Upper lobe of right lung (tissue), 1 donor: ENCODE measurements around the gene MCM10. TPM values are rescaled to one million over a fixed set of nuclear protein-coding genes. Genes with fewer than 3 reads are reported as not detected.

Experiments used
- ATAC-seq: fragments of 200-7000 bp; cut with Tn5 transposase; one replicate; pipeline ENCODE4 v1.9.1; 2020; ENCODE audit warnings: mild to moderate bottlenecking, moderate library complexity
- DNase-seq: peaks from one replicate; pipeline ENCODE4 v3.0.0-alpha.2; 2020
- H3K27ac ChIP-seq: fragments of 200-600 bp; one replicate; pipeline ENCODE4 v1.8.0; 2022
- H3K27me3 ChIP-seq: fragments of 200-600 bp; one replicate; pipeline ENCODE4 v1.8.0; 2022; ENCODE audit warnings: mild to moderate bottlenecking
- H3K36me3 ChIP-seq: fragments of 200-600 bp; one replicate; pipeline ENCODE4 v1.8.0; 2022
- H3K4me1 ChIP-seq: fragments of 200-600 bp; one replicate; pipeline ENCODE4 v1.8.0; 2022
- H3K4me3 ChIP-seq: fragments of 200-600 bp; one replicate; pipeline ENCODE4 v1.8.0; 2022; ENCODE audit warnings: mild to moderate bottlenecking
- H3K9me3 ChIP-seq: fragments of 200-600 bp; one replicate; pipeline ENCODE4 v1.8.0; 2022
- intact Hi-C: fragments of 100-400 bp; cut with DNase I; formaldehyde crosslinking; loops from one replicate; pipeline ENCODE4 v1.11.0; 2022
- total RNA-seq: library from RNA; stranded (reverse); fragmentation: NEBNext Ultra II Directional; extraction: Animal tissue kit (Norgen Biotek cat#: 25700); gene quantifications from one replicate; pipeline ENCODE4 v1.2.1, GENCODE V29; 2021
- TF ChIP-seq, protein P1 (sequence below): fragments of 200-600 bp; IDR thresholded peaks from one replicate; pipeline ENCODE4 v1.8.0; 2022; ENCODE audit warnings: antibody characterized with exemption
- donor health status: DM: no; HTN: yes; CAD: no; lungs with severe emphysema.

The MCM10 gene
- total RNA-seq, 1 donor from 2014 or later: 0.78 TPM

DNA sequence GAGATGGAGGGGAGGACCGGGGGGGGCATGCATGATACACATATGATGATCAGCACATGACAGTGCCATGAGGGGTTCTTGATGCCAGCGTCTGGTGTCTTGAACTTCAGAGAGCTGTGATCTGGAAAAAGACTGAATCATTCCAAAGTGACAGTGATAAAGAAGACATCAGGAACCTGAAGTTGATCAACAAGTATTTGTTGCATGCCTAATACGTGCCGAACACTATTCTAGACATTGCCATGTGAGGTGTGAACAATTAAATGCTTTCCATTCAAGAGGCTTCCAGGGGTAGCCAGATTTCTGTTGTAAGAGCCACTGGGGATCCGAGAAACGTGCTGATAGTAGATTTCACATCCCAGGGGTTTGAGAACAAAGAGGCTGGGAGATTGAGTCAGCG, 6.2 kb downstream of the MCM10 start:
- H3K9me3 ChIP-seq: no peaks in the 10 kb centered on the region
- intact Hi-C loops: no loop called here
- no peak for DNase-seq
- no peaks in the 10 kb centered on the region for H3K36me3 ChIP-seq
- ATAC-seq: no peak
- H3K27me3 ChIP-seq: no peaks in the 10 kb centered on the region
- TF ChIP-seq, protein P1, sequence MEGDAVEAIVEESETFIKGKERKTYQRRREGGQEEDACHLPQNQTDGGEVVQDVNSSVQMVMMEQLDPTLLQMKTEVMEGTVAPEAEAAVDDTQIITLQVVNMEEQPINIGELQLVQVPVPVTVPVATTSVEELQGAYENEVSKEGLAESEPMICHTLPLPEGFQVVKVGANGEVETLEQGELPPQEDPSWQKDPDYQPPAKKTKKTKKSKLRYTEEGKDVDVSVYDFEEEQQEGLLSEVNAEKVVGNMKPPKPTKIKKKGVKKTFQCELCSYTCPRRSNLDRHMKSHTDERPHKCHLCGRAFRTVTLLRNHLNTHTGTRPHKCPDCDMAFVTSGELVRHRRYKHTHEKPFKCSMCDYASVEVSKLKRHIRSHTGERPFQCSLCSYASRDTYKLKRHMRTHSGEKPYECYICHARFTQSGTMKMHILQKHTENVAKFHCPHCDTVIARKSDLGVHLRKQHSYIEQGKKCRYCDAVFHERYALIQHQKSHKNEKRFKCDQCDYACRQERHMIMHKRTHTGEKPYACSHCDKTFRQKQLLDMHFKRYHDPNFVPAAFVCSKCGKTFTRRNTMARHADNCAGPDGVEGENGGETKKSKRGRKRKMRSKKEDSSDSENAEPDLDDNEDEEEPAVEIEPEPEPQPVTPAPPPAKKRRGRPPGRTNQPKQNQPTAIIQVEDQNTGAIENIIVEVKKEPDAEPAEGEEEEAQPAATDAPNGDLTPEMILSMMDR: no peak
- no peak overlapping the region for H3K4me3 ChIP-seq
- H3K4me1 ChIP-seq: no peaks in the 10 kb centered on the region
- no peak overlapping the region for H3K27ac ChIP-seq

DNA sequence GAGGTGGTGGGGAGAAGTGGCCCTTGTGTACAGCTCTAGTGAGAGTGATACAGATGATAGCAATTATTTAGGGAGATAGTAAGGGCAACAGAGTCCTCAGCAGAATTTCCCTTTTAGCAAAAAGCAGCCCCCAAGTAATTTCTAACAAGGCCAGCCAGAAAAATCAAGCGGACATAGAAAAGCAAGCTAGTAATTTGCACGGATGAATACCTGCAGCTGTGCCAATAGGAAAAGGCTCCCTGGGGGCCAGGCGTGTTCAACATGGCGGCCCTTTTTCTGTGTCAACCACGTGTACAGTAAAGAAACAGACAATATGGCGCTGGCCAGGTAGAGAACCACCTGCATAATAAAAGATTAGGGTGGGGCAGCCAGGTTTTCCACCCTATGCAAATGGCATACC, 7.4 kb downstream of the MCM10 start:
- no peaks in the 10 kb centered on the region for H3K36me3 ChIP-seq
- intact Hi-C loops: no loop called here
- TF ChIP-seq, protein P1: no peak
- H3K9me3 ChIP-seq: no peaks in the 10 kb centered on the region
- no peaks in the 10 kb centered on the region for H3K4me1 ChIP-seq
- DNase-seq (no peak), ATAC-seq (no peak)
- H3K4me3 ChIP-seq: no peak overlapping the region
- no peaks in the 10 kb centered on the region for H3K27me3 ChIP-seq
- H3K27ac ChIP-seq: no peak overlapping the region

DNA sequence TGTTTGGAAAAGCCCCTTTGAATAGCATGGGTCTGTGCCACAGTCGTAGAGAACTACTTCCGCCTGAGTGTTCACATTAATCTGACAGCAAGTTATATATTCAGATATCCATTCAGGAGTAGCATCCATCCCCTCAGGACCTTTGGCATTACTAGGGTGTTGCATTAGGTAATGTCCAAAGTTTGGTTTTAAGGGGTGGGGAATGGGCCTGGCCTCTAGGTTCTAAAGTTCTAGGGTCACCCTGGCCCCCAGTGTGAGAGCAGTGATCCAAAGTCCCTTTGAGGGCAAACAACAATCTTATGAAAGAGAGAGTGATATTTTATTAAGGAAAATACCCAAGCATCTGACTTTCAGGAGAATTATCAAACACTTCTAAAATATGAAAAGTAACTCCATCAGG, 12.3 kb downstream of the MCM10 start:
- H3K27me3 ChIP-seq: no peaks in the 10 kb centered on the region
- TF ChIP-seq, protein P1: no peak
- no peaks in the 10 kb centered on the region for H3K4me1 ChIP-seq
- ATAC-seq: no peak
- no peaks in the 10 kb centered on the region for H3K36me3 ChIP-seq
- intact Hi-C loops: no loop called here
- H3K4me3 ChIP-seq: no peak overlapping the region
- H3K27ac ChIP-seq: no peak overlapping the region
- no peaks in the 10 kb centered on the region for H3K9me3 ChIP-seq
- no peak for DNase-seq

DNA sequence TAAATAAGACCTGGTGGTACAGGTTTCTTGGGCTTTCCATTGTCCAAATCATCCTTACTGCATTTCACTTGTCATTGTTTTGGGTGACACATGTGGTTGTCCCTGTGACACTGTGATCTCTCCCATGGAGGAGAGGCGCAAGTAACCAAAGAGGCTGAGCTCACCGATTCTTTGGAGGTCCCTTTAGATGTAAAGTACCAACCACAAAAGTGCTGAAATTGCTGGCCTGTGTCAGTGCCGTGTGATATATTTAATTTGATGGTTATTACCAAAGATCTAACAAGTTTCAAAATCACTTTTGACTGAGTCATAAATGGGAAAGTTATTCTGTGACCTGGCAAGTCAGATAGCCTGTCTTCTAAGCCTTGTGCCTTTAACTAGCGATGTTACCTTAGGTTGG, 19.4 kb downstream of the MCM10 start:
- Histone ChIP-seq H3K4me3 (no peak overlapping the region), H3K27me3 (no peaks in the 10 kb centered on the region), H3K36me3 (no peaks in the 10 kb centered on the region), H3K9me3 (no peaks in the 10 kb centered on the region), H3K4me1 (no peaks in the 10 kb centered on the region), H3K27ac (no peak overlapping the region)
- TF ChIP-seq, protein P1: no peak
- DNase-seq (no peak), ATAC-seq (no peak)
- intact Hi-C loops: no loop called here

DNA sequence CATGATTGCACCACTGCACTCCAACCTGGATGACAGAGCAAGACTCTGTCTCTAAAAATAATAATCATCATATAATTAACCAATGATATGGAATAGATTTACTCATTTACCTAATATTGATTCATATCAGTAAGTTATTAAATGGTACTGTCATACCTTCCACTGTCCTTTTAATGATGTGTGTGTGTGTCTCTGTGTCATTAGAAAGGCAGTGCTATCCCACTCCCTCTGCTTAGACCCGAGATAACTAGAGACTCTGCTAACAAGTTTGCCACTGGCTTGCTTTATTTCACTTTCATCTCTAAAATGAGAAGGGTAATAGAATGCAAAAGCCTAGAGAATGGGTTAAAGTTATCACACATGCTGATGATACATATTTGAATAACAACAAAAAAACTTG, 21.1 kb downstream of the MCM10 start:
- Histone ChIP-seq H3K9me3 (no peaks in the 10 kb centered on the region), H3K27me3 (no peaks in the 10 kb centered on the region), H3K4me3 (no peak overlapping the region), H3K4me1 (no peaks in the 10 kb centered on the region), H3K36me3 (no peaks in the 10 kb centered on the region), H3K27ac (no peak overlapping the region)
- DNase-seq (no peak), ATAC-seq (no peak)
- intact Hi-C loops: no loop called here
- TF ChIP-seq, protein P1: no peak

DNA sequence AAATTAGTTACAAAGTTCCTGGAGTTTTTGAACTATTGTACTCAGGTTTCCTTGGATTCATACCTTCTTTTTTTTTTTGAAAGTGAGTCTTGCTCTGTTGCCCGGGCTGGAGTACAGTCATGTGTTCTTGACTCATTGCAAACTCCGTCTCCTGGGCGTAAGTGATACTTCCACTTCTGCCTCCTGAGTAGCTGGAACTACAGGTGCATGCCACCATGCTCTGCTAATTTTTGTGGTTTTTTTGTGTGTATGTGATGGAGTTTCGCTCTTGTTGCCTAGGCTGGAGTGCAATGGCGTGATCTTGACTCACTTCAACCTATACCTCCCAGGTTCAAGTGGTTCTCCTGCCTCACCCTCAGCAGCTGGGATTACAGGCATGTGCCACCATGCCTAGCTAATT, 22.3 kb downstream of the MCM10 start:
- Histone ChIP-seq H3K9me3 (no peaks in the 10 kb centered on the region), H3K4me1 (no peaks in the 10 kb centered on the region), H3K27ac (no peak overlapping the region), H3K27me3 (no peaks in the 10 kb centered on the region), H3K4me3 (no peak overlapping the region), H3K36me3 (no peaks in the 10 kb centered on the region)
- no peak for DNase-seq
- TF ChIP-seq, protein P1: no peak
- no peak for ATAC-seq
- intact Hi-C loops: no loop called here
